ENCODE results near the gene EBI3. TPM values are rescaled to one million over a fixed set of nuclear protein-coding genes. Genes with fewer than 3 reads are reported as not detected.
"Not testable (repeated sequence)": the region's sequence is repeated elsewhere in the genome, so short reads cannot be mapped to it uniquely, and the experiment has no call there.

The EBI3 gene
- total RNA-seq, 1 experiment from 2014 or later, result 1.4 TPM

DNA sequence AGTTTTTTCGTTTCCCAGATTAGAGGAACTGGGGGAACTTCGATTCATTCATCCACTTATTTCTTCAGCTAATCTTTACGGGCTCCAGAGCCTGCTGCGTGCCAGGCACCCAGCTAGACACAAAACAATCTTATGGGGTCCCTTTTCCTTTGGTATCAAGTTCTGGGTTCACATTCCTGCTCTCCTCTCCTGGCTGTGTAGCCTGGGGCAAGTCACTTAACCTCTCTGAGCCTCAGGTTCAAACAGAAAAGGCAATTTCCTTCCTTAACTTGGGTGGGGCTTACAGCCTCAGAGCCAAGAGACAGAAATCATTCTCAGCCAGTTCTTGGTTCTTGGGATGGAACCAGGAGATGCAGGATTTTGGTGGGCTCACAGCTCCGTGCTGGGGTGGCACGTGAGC is 55.7 kb downstream of the EBI3 start:
- H3K56ac ChIP-seq (ENCODE audit: insufficient read length, low read depth, low read length), result no peak overlapping the region
- no peaks in the 10 kb centered on the region; a peak in 2 of 5 replicates for H3K9me3 Mint-ChIP-seq
- H3K23ac ChIP-seq (ENCODE audit: insufficient read length, low read depth, low read length), result no peak overlapping the region
- no peak for TF ChIP-seq CTCF (conservative IDR thresholded peaks at IDR 0.05)
- H2BK5ac ChIP-seq (ENCODE audit: insufficient read length, low read length), result no peak overlapping the region
- no peaks in the 10 kb centered on the region for H3K79me2 ChIP-seq (ENCODE audit: insufficient read depth, low read length)
- no peak overlapping the region for H3K18ac ChIP-seq (ENCODE audit: insufficient read length, low read depth, low read length)
- no peaks in the 10 kb centered on the region for H3K9me3 ChIP-seq (ENCODE audit: control insufficient read depth, low read depth, low read length)
- no peak overlapping the region for H2AFZ ChIP-seq (ENCODE audit: low read length)
- peaks cover 2 to 10% of the 10 kb centered on the region in 2 experiments for H3K4me1 Mint-ChIP-seq
- H3K23me2 ChIP-seq (ENCODE audit: insufficient read length, low read depth, low read length, poor library complexity, severe bottlenecking), result peaks cover 2% of the 10 kb centered on the region
- H2BK20ac ChIP-seq (ENCODE audit: low read depth, low read length, poor library complexity, severe bottlenecking), result no peak overlapping the region
- H3T11ph ChIP-seq (ENCODE audit: low read length), result no peak overlapping the region
- H3K27ac Mint-ChIP-seq, result no peak overlapping the region
- no peak overlapping the region for H4K91ac ChIP-seq (ENCODE audit: insufficient read length, low read depth, low read length)
- no peak overlapping the region for H2BK12ac ChIP-seq (ENCODE audit: insufficient read length, low read depth, low read length)
- WGBS (ENCODE audit: extremely low coverage, insufficient read length, low lambda C conversion rate), result no CpG with 5 or more reads among the region's 6 CpGs
- H3K4me3 Mint-ChIP-seq, result no peak overlapping the region
- no peaks in the 10 kb centered on the region for H3K79me1 ChIP-seq (ENCODE audit: insufficient read depth, low read depth, low read length, poor library complexity, severe bottlenecking)
- no peaks in the 10 kb centered on the region for H4K20me1 ChIP-seq (ENCODE audit: control insufficient read depth, insufficient read depth, insufficient read length)
- H2BK120ac ChIP-seq (ENCODE audit: low read depth, low read length, poor library complexity, severe bottlenecking), result no peak overlapping the region
- H3K27me3 Mint-ChIP-seq (ENCODE audit: low read depth), result peaks cover 57% of the 10 kb centered on the region
- no peak for DNase-seq
- H4K5ac ChIP-seq (ENCODE audit: insufficient read length, low read depth, low read length), result no peak overlapping the region
- H3K4me1 ChIP-seq (ENCODE audit: insufficient read depth, low read length), result no peaks in the 10 kb centered on the region; the same call in 1 of the 2 replicates
- H3K27me3 ChIP-seq (ENCODE audit: insufficient read depth, low read length), result peaks cover 7% of the 10 kb centered on the region; the same call in 1 of the 2 replicates
- no peak overlapping the region for H4K8ac ChIP-seq (replicated peaks; ENCODE audit: insufficient read length, low read depth, low read length)
- peak overlapping the region; percentile 63 for H3K4me2 ChIP-seq (ENCODE audit: insufficient read depth, insufficient read length, low read length)
- peaks cover 0 to 1% (median 0%) of the 10 kb centered on the region in 3 experiments; a peak in 1 of 7 replicates for H3K36me3 Mint-ChIP-seq (ENCODE audit: insufficient read depth in 1 of 3, low read depth in 3 of 3)
- no peak overlapping the region for H2BK15ac ChIP-seq (ENCODE audit: low read depth, low read length)
- H2AK5ac ChIP-seq (ENCODE audit: insufficient read length, low read length), result no peak overlapping the region
- no peak overlapping the region for H3K27ac ChIP-seq (ENCODE audit: insufficient read length, low read depth, low read length)
- H3K4ac ChIP-seq (ENCODE audit: low read depth, low read length), result no peak overlapping the region
- no peak overlapping the region for H3K9ac ChIP-seq (ENCODE audit: extremely low read depth, insufficient read length, low read length)
- H3K14ac ChIP-seq (ENCODE audit: insufficient read depth, low read length), result no peak overlapping the region

DNA sequence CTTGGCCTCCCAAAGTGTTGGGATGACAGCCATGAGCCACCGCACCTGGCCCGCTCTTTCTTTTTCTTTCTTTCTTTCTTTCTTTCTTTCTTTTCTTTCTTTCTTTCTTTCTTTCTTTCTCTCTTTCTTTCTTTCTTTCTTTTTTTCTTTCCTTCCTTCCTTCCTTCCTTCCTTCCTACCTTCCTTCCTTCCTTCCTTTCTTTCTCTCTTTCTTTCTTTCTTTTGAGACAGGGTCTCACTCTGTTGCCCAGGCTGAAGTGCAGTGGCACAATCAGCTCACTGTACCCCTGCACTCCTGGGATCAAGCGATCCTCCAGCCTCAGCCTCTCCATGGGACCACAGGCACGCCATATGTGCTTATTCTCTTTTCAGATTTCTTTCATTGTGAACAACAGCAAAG is 56.8 kb downstream of the EBI3 start:
- H3K36me3 Mint-ChIP-seq (ENCODE audit: insufficient read depth in 1 of 3, low read depth in 3 of 3); H4K91ac ChIP-seq (ENCODE audit: insufficient read length, low read depth, low read length); H3K9ac ChIP-seq (ENCODE audit: extremely low read depth, insufficient read length, low read length); H3K27me3 ChIP-seq (ENCODE audit: insufficient read depth, low read length); H3K56ac ChIP-seq (ENCODE audit: insufficient read length, low read depth, low read length); H2BK15ac ChIP-seq (ENCODE audit: low read depth, low read length); H2AFZ ChIP-seq (ENCODE audit: low read length); H3K18ac ChIP-seq (ENCODE audit: insufficient read length, low read depth, low read length); H3K14ac ChIP-seq (ENCODE audit: insufficient read depth, low read length); H3K79me1 ChIP-seq (ENCODE audit: insufficient read depth, low read depth, low read length, poor library complexity, severe bottlenecking); H2BK5ac ChIP-seq (ENCODE audit: insufficient read length, low read length); H3K9me3 Mint-ChIP-seq; H3K79me2 ChIP-seq (ENCODE audit: insufficient read depth, low read length); H3K4me1 ChIP-seq (ENCODE audit: insufficient read depth, low read length); H3K4me2 ChIP-seq (ENCODE audit: insufficient read depth, insufficient read length, low read length); H3K4me3 Mint-ChIP-seq; H3T11ph ChIP-seq (ENCODE audit: low read length); H3K4ac ChIP-seq (ENCODE audit: low read depth, low read length); H2AK5ac ChIP-seq (ENCODE audit: insufficient read length, low read length); H2BK12ac ChIP-seq (ENCODE audit: insufficient read length, low read depth, low read length); H3K23me2 ChIP-seq (ENCODE audit: insufficient read length, low read depth, low read length, poor library complexity, severe bottlenecking); H3K23ac ChIP-seq (ENCODE audit: insufficient read length, low read depth, low read length); H3K27ac Mint-ChIP-seq; H4K5ac ChIP-seq (ENCODE audit: insufficient read length, low read depth, low read length); H3K27ac ChIP-seq (ENCODE audit: insufficient read length, low read depth, low read length); H4K20me1 ChIP-seq (ENCODE audit: control insufficient read depth, insufficient read depth, insufficient read length); H4K8ac ChIP-seq (replicated peaks; ENCODE audit: insufficient read length, low read depth, low read length); H2BK20ac ChIP-seq (ENCODE audit: low read depth, low read length, poor library complexity, severe bottlenecking); DNase-seq; H3K9me3 ChIP-seq (ENCODE audit: control insufficient read depth, low read depth, low read length); H2BK120ac ChIP-seq (ENCODE audit: low read depth, low read length, poor library complexity, severe bottlenecking): not testable (repeated sequence)
- H3K4me1 Mint-ChIP-seq, result peaks cover 2 to 15% of the 10 kb centered on the region in 2 experiments
- peaks cover 46% of the 10 kb centered on the region for H3K27me3 Mint-ChIP-seq (ENCODE audit: low read depth)
- WGBS (ENCODE audit: extremely low coverage, insufficient read length, low lambda C conversion rate), result no CpG with 5 or more reads among the region's 4 CpGs
